HG03095 (cell line): ENCODE data around the gene SIRT3.
A peak's percentile ranks its signal among the peaks of the same experiment; 100 is the strongest.

Experiments
- ATAC-seq: cut with Tn5 transposase; IDR thresholded peaks from one replicate; pipeline ENCODE4 v1.9.1; 2021; ENCODE audit warnings: moderate library complexity; ENCODE audit not compliant: unreplicated experiment

Gene SIRT3

GRCh38 chr11:235997-236773 lies at the start of gene SIRT3:
Gene SIRT3 (minus strand): TSS chr11:236342. CDS start chr11:236328, 14 bp downstream.
- peak; percentile 65 for ATAC-seq

- ATAC-seq = no peak
These were observed 49.7 kb upstream of the SIRT3 start for GRCh38 chr11:285894-286220.

- ATAC-seq = no peak
These were observed 49.1 kb upstream of the SIRT3 start for GRCh38 chr11:285021-285893.

GRCh38 chr11:284105-285020 lies 48.2 kb upstream of the SIRT3 start:
- no peak for ATAC-seq

GRCh38 chr11:283405-284104 lies 47.4 kb upstream of the SIRT3 start:
- ATAC-seq = no peak

- ATAC-seq = no peak
These were observed 46.7 kb upstream of the SIRT3 start for GRCh38 chr11:282630-283360.

- no peak for ATAC-seq
These were observed 46.0 kb upstream of the SIRT3 start for GRCh38 chr11:282171-282570.

GRCh38 chr11:281486-282161 lies 45.5 kb upstream of the SIRT3 start:
- ATAC-seq = no peak

- ATAC-seq = no peak
These were observed 44.8 kb upstream of the SIRT3 start for GRCh38 chr11:280706-281485.

- no peak for ATAC-seq
These were observed 44.0 kb upstream of the SIRT3 start for GRCh38 chr11:279966-280705.

- no peak for ATAC-seq
These were observed 43.2 kb upstream of the SIRT3 start for GRCh38 chr11:279040-279965.

- ATAC-seq = no peak
These were observed 42.1 kb upstream of the SIRT3 start, which contains the start of gene NLRP6 for GRCh38 chr11:278001-278951. Gene NLRP6 (plus strand): TSS chr11:278407. CDS start chr11:278570, 163 bp downstream.

GRCh38 chr11:276219-276618 lies 40.1 kb upstream of the SIRT3 start:
- no peak for ATAC-seq

GRCh38 chr11:272931-273198 lies 36.7 kb upstream of the SIRT3 start:
- ATAC-seq = no peak

GRCh38 chr11:272195-272930 lies 36.2 kb upstream of the SIRT3 start:
- ATAC-seq = no peak
